SW 1271 (cell line): ENCODE data around the gene TRAK2.
"Not testable (repeated sequence)": the region's sequence is repeated elsewhere in the genome, so short reads cannot be mapped to it uniquely, and the experiment has no call there.

Experiments used
- DNase-seq, 2 experiments: peaks; one replicate each; lab custom pipeline; 2025; lab: John Stamatoyannopoulos, UW

Gene TRAK2

DNA sequence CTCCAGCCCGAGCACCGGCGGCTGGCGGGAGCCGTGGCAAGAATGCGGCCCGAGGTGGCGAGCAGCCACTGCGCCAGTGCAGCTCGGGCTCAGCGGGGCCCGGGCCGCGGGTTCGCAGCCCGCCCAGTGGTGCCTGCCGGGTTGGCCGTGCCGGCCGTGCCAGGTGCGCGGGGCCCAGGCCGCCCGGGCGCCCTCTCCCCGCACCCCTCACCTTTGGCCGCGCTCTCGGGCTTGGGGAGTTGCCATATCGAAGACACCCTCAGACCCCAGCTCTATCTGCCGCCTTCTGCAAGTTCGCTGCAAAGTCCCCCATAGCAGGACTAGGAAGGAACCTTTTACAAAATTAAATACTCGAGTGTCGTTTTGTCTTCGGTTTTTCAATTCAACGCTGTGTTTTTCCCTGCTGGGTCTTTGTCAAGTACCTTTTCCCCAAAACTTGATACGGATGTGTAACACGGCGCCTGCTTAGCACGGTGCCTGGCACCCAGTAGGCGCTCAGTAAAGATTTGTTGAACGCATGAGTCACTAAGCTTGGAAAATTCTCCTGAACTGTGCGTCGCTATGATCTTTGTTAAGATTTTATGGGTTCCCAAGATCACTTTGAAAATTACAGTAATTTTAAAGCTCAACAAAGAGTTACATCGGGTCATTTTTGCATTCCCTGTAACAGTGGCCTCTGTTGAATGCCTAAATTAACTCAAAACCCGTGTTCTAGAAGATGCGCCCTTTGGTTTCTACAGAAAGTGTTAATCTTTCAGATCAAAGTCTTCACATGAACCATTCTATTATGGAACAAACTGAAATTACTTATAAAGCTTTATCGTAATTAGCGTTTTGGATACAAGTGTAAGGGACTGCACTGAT is 1.0 kb upstream of the TRAK2 start:
- DNase-seq, result no peak

DNA sequence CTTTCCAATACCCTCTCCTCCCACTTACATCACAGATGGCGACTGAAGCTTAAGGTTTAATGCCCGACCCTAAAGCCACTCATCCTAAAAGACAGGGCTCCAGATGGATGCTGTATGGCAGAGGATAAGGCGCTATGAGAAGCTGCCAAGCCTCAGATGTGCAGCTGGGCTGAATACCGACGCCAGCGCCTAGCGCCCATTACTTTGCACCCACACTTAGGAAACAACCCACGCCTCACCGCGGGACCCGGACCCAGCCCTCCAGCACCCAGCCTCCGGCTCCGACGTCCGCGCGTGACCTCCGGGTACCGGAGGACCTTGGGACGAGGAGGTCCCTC is 335 bp downstream of the TRAK2 start:
- peak in 1 of 2 experiments; percentile 39 for DNase-seq

DNA sequence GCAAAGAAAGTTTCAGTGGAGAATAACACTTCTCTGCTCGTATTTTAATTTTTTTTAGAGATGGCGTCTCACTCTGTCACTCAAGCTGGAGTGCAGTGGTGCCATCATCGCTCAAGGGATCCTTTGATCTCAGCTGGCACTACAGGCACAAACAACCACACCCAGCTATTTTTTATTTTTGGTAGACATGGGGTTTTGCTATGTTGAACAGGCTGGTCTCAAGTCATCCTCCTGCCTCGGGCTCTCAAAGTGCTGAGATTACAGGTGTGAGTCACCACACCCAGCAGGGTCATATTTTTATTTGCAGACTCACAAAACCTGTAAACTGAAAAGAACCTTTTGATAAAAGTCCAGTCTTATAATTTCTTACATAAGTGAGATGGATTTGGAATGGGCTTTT is 2.6 kb downstream of the TRAK2 start:
- DNase-seq, result no peak

DNA sequence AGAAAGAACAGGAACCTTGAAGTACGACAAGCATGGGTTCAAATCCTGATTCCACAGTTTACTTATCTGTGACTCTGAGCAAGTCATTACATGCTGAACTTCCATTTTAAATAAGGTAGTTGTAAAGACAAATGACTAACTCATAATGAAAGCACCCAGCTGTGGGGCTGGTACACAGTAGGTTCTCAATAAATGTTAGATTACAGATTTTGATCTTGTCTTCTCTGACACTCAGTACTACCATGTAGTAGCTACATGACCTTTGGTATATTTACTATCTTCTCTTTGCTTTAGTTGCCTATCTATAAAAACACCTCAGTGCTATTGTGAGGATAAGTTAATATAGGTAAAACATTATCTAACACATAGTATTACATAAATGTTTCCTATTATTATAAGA is 3.2 kb downstream of the TRAK2 start:
- DNase-seq, result no peak

DNA sequence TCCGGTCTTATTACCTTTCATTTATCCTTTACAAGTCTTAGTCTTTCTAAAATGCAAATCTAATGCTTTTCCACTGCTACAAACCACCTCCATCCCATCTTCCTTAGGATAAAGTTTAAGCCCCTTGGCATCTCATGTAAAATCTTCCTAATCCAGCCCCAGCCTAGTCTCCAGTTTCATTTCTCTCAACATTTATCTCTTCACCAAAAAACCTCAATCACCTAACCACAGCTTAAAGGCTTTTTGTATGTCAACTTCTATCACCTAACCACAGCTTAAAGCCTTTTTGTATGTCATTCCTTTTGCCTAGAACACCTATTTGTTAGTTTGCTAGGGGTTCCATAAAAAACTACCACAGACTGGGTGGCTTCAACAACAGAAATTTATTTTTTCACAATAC is 4.2 kb downstream of the TRAK2 start:
- no peak for DNase-seq

DNA sequence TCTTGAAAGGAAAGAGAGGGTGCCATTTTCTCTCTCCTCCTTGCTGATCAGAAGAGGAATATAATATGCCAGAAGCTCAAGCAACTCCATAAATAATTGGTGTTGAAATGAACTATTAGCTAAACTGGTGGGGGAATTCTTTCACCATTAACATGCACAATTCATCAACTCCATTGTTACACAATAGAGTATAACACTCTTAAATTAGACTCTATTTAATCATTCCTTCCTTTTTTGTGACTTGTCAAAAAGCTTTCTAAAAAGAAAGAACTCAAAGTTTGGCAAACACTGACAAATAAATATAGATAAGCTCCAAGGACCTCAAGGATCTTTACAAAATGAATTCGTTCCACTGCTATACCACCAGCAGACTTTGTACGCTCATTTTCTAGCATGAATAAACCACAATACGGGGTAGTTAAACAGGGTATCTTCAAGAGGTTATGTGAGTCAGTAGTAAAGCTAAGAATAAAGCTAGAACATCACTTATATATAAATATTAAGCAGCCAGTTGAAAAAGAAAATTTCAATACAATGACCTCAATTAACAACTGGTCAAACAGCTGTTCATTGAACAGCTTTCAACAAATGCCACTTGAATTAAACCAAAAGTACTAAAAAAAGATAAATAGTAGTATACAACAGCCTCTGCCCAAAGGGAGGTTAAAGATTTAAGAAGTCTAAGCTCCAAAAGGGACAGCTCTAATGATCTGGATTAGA is 6.4 kb downstream of the TRAK2 start:
- no peak for DNase-seq

DNA sequence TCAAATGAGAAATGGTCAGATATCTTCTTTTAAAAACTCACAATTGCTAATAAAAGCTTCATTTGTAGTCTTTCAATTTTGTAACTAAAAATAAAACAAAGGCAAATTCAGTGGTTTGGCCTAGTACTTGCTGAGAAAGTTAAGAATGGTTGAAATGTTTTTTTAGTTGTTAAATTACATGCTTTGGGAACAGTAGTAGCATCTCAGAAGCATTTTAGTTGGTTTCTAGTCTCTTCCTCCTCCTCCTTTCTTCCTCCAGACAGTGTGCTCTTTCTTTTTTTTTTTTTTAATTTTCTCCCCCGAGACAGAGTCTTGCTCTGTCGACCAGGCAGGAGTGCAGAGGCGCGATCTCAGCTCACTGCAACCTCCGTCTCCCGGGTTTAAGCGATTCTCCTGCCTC is 9.8 kb downstream of the TRAK2 start:
- no peak for DNase-seq

DNA sequence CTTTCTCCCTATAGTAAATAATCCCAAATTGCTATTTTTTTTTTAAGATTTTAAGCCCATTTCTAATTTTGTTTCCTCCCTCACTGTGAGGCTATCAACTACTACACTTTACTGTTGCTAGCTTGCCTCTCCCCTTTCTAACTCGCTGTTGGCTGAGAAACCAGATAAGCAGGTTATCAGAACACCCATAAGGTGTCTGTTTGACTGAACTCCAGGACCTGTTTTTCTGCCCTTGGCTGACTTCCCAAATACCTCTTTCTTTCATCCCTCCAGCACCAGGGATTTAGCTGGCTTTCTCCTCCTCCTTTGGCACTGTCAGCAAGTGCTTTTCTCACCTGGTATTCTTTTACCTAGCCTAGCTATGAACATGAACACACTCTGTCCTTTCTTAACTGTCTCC is 11.1 kb downstream of the TRAK2 start:
- no peak for DNase-seq

DNA sequence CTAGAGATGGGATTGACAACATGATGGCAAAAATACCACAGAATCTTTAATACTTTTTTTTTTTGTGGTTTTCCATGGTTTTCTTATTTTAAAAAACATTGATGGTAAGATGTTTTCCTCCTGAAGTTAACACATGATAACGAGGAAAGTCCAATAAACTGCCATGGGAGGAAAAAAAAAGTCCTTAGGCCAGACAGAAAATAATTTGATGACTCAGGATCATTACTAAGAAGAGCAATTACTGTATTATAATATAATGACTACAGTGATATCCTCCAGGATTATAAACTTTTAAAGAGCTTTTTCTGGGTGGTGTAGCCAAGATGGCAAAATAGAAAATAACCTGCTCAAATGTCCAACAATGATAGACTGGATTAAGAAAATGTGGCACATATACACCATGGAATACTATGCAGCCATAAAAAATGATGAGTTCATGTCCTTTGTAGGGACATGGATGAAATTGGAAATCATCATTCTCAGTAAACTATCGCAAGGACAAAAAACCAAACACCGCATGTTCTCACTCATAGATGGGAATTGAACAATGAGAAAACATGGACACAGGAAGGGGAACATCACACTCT is 11.8 kb downstream of the TRAK2 start:
- DNase-seq, result not testable (repeated sequence)

DNA sequence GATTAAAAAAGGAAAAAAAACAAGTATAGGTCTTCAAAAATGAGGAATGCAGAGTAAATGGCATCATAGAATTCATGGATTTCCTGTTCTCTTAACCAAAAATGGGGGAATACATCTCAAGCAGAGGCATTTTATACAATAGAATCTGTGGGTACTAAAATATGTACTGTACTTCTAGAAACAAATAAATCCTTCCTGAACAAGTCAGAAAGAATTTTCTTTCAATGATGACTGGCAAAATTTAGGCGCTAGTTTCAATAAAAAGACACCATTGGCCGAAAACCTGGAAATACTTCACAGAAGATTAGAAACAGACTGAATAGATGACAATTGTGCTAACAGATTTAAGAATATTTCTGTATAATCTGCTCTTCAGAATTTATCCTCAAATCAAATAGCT is 15.1 kb downstream of the TRAK2 start:
- no peak for DNase-seq

DNA sequence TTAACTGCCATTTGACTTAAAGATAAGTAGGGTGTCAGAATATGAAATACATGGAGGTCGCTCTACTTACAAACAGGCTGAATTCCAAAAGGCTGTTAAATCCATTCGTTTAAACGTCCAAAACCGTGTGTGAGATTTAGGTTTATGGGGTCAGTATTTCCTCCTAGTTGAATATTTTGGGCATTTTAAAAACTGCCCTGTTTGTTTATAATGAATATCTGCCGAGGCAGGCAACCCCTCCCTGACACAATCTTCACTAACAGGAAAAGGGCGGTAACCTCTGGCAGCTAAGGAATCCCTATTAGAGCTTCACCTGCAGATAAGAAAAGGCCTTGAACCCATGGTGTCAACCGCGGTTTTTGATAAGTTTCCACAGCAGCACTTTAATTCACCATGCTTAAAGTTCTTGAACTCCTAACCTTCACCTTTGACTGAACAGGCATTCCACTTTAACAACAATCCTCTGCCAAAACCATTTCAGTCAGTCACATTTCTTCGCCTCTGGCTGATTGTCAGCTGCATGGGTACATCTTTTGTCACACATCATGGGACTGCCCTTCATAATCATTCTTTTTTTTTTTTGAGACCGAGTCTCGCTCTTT is 17.8 kb downstream of the TRAK2 start:
- peak in 1 of 2 experiments; percentile 37 for DNase-seq

DNA sequence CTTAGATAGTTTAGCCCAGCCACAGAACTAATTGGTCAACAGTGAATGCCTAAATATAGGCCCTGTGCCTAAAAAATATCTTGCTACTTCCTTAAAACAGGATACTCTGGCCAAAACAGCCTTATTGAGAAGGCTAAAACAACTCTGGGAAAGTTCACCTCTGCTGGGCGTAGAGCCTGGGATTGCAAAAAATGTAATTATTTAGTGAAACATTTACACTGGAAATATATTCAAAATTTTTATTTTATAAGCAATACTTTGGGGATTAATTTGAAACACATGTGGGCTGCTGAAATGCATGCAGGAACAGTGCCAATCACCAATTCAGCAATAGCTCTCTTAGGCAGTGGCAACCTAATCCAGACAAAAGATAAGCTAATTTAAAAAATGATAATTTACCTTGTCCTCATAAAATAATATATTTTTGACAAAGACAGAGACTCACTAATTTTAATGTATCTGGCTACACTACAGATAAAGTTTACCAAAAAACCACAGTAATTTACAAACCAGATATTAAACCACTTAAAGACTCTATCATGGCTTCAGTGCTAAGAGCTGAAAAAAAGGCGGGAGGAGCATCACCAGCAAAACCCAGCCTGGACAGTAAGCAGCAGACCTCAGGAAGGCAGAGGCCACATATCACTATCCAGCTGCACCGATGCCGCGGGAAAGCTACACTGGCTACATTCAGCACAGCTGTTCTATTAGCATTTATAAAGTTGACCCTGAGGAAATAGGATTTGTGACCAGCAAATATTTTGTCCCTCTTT is 18.5 kb downstream of the TRAK2 start:
- peak in 1 of 2 experiments; percentile 36 for DNase-seq

DNA sequence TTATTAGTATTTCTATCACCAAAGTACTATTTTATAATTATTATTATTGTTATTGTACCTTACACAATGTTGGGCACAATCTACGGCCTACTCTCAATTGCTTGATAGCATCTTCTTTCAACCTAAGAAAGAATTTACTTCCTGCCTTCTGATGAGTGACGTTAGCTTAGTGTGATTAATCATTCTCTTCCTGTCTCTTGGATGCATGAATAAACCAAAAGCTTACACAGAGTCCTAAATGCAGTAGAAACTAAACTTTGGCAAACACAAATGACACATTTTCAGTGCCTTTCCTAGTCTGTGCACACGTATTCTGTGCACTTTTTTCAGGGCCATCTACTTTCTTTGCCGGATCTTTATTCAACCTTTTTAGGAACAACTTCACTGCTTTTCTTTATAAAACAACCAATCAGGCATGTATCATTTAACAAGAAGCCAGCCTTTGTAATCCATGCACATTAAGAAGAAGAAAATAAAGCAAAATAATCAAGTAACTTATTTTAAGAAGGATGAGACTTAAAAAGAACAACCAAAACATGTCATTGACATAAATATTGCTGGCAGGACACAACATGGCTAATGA is 19.1 kb downstream of the TRAK2 start:
- DNase-seq, result peak; percentile 40 to 82

DNA sequence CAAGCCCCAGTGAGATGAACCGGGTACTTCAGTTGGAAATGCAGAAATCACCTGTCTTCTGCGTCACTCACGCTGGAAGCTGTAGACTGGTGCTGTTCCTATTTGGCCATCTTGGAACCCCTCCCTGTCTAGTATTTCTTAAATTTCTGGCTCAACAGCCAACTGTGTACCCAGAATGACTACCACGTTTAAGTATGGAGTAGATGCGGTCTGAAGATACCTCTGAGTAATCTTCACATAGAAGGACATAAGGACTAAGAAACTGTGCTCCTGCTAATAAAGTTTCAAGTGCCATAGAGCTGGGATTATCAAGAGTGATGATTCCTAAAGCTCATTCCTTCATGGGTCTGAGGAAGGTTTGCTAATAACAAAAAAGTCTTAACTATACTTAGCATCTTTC is 20.4 kb downstream of the TRAK2 start:
- DNase-seq, result no peak

DNA sequence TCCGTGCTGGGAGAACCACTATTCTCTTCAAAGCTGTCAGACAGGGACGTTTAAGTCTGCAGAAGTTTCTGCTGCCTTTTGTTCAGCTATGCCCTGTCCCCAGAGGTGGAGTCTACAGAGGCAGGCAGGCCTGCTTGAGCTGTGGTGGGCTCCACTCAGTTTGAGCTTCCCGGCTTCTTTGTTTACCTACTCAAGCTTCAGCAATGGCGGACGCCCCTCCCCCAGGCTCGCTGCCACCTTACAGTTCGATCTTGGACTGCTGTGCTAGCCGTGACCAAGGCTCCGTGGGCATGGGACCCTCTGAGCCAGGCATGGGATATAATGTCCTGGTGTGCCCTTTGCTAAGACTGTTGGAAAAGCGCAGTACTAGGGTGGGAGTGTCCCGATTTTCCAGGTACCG is 20.9 kb downstream of the TRAK2 start:
- not testable (repeated sequence) for DNase-seq

DNA sequence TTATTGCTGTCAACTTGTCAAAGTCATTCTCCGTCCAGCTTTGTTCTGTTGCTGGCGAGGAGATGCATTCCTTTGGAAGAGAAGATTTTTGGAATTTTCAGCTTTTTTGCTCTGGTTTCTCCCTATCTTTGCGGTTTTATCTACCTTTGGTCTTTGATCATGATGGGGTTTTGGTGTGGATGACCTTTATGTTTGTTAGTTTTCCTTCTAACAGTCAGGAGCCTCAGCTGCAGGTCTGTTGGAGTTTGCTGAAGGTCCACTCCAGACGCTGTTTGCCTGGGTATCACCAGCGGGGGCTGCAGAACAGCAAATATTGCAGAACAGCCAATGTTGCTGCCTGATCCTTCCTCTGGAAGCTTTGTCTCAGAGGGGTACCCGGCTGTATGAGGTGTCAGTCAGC is 21.4 kb downstream of the TRAK2 start:
- not testable (repeated sequence) for DNase-seq

DNA sequence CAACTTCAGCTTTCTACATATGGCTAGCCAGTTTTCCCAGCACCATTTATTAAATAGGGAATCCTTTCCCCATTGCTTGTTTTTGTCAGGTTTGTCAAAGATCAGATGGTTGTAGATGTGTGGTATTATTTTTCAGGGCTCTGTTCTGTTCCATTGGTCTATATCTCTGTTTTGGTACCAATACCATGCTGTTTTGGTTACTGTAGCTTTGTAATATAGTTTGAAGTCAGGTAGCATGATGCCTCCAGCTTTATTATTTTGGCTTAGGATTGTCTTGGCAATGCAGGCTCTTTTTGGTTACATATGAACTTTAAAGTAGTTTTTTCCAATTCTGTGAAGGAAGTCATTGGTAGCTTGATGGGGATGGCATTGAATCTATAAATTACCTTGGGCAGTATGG is 22.9 kb downstream of the TRAK2 start:
- DNase-seq, result not testable (repeated sequence)

DNA sequence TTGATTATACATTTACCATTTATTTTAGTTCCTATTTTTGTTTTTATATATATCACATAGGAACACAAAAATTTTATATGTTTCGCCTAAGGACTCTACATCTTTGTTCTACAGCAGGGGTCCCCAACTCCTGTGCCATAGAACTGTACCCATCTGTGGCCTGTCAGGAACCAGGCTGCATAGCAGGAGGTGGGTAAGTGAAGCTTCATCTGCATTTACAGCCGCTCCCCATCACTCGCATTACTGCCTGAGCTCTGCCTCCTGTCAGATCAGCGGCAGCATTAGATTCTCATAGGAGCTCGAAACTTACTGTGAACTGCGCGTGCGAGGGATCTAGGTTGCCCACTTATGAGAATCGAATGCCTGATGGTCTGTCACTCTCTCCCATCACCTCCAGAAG is 25.3 kb downstream of the TRAK2 start:
- no peak for DNase-seq

DNA sequence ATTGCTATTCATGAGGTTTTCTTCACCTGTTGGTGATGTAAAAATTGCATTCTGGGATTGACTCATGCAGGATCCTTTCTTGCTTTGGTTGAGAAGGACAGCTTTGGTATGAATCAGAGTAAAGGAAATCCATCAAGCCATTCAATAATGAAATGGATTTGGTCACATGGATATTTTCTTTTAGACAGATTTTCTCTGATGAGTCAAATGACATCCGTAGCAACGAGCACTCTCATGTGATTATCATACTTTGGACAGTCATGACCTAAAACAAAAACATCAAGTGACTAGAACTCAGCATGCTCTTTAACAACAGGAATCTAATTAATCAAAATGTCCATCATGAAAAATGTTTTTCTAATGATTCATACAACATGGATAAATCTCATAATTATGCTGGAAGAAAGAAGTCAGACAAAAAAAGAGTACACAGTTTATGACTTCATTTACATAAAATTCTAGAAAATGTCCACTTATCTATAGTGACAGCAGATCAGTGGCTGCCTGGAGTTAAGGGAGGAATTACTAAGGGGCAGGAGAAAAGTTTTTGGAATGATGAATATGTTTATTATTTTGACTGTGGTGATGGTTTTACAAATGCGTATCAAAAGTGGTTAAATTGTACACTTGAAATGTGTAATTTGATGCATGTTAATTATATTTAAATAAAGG is 30.7 kb downstream of the TRAK2 start:
- DNase-seq, result no peak

DNA sequence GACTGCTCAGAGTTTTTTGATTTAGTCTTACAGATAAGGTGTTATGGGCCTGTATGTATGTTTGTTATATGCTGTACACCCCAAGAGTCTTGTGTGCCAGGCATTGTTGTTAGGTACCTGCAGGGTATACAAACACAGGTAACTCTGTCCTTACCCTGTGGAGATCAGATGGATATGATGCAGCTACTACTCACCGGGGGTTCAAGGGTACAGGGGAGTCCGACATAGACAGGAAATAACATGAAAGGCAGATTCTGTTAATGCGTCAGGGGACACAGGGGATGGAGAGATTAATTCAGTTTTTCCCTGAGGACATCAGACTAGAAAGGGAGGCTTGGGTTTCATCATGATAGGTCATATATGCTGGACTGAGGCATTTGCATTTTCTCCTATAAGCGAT is 31.3 kb downstream of the TRAK2 start:
- no peak for DNase-seq

DNA sequence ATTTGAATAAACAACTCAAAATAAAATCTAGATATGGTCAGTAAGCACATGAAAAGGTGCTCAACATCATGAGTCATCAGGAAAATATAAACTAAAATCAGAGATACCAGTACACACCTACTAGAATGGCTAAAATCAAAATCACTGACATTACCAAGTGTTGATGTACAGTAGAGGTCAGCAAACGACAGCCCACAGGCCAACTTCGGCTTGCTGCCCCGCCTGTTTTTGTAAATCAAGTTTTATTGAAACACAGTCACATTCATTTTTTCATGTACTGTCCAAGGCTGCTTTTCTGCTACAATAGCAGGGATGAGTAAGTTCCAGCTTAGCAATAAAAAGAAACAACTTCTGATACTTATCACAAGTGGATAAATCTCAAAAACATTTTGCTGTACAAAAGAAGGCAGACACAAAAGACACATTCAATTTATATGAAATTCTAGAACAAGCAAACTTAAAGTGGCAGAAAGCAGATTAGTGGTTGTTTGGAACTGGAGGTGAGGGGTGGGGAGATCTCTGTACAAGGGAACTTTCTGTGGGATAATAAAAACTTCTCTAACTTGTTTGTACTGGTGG is 32.1 kb downstream of the TRAK2 start:
- no peak for DNase-seq
